ENCODE measurements around the gene ZCCHC13. TPM values are rescaled to one million over a fixed set of nuclear protein-coding genes. Genes with fewer than 3 reads are reported as not detected.

Gene ZCCHC13
- total and polyA plus RNA-seq, 8 donors = not detected

DNA sequence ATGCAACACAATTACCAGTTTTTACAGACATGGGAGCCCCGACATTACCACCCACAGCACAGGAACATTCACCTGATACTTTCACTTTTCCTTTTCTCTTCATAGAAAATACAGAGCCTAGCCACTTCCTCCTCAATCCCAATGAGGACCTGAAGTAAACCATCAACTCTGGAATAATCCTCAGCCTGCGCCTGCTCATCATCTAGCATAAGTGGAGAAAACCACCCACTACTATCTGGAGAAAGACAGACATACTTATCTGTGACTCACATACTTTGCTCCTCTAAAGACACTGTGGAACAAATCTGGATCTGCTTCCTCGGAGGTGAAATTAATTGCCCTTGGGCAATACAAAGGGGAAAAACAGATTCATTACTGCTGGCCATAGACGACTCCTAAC, 47.8 kb downstream of the ZCCHC13 start:
- TF ChIP-seq EP300 (IDR thresholded peaks at IDR 0.05) (no peak), POLR2AphosphoS5 (IDR thresholded peaks at IDR 0.05) (no peak), POLR2A (IDR thresholded peaks at IDR 0.05) (no peak)
- TF ChIP-seq, protein P1, sequence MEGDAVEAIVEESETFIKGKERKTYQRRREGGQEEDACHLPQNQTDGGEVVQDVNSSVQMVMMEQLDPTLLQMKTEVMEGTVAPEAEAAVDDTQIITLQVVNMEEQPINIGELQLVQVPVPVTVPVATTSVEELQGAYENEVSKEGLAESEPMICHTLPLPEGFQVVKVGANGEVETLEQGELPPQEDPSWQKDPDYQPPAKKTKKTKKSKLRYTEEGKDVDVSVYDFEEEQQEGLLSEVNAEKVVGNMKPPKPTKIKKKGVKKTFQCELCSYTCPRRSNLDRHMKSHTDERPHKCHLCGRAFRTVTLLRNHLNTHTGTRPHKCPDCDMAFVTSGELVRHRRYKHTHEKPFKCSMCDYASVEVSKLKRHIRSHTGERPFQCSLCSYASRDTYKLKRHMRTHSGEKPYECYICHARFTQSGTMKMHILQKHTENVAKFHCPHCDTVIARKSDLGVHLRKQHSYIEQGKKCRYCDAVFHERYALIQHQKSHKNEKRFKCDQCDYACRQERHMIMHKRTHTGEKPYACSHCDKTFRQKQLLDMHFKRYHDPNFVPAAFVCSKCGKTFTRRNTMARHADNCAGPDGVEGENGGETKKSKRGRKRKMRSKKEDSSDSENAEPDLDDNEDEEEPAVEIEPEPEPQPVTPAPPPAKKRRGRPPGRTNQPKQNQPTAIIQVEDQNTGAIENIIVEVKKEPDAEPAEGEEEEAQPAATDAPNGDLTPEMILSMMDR (IDR thresholded peaks at IDR 0.05) = no peak
- intact Hi-C loops (cut with DNase I; ENCODE audit: low total_unique reads) = no loop called here

GRCh38 chrX:74353984-74354383, 50.0 kb downstream of the ZCCHC13 start:
- TF ChIP-seq POLR2AphosphoS5 (IDR thresholded peaks at IDR 0.05) = no peak
- no peak for TF ChIP-seq EP300 (IDR thresholded peaks at IDR 0.05)
- no peak for TF ChIP-seq POLR2A (IDR thresholded peaks at IDR 0.05)
- TF ChIP-seq, protein P1 (IDR thresholded peaks at IDR 0.05) = no peak
- no peak overlapping the region for H3K27ac ChIP-seq
- 42 to 100% (median 56%) methylated on average over 1 of the region's 1 CpG; no CpG with 5 or more reads in 2 of the 5 donors for WGBS, 5 donors
- no peak for DNase-seq
- H3K27me3 ChIP-seq = peaks cover 0 to 5% (median 0%) of the 10 kb centered on the region in 3 donors
- H3K9me3 ChIP-seq = no peaks in the 10 kb centered on the region
- no peak overlapping the region for H3K4me3 ChIP-seq
- H3K4me1 ChIP-seq = no peaks in the 10 kb centered on the region
- H3K36me3 ChIP-seq = no peaks in the 10 kb centered on the region
- intact Hi-C loops (cut with DNase I; ENCODE audit: low total_unique reads) = no loop called here

More for the DNA sequence above, 47.8 kb downstream of the ZCCHC13 start:
- Histone ChIP-seq H3K36me3 (no peaks in the 10 kb centered on the region), H3K27me3 (peaks cover 0 to 9% (median under 1%) of the 10 kb centered on the region in 3 donors), H3K4me3 (no peak overlapping the region), H3K27ac (no peak overlapping the region), H3K4me1 (no peaks in the 10 kb centered on the region), H3K9me3 (no peaks in the 10 kb centered on the region)
- no peak for DNase-seq
- WGBS, 5 donors = 66 to 82% (median 70%) methylated on average over 4 of the region's 4 CpGs

Small RNAs within 50 kb of the gene (small RNA-seq; reads per million reads assigned to genes)
- gene AC004386.2 = 0 reads per million in 4 donors
- 13.0 to 33.1 (median 17.6) reads per million in 4 donors for gene MIR374A
- gene MIR545 = 0 to 1.1 (median 0.19) reads per million in 4 donors
- gene RF02119 = 0 reads per million in 4 donors
- 0 reads per million in 4 donors for gene RF02120
- gene RF02121 = 0 reads per million in 4 donors
- gene RF02122 = 0 reads per million in 4 donors
- gene RF02123 = 0 reads per million in 4 donors

Other genes with a start within 250 kb of the ZCCHC13 start
- gene SLC16A2, start 117.3 kb downstream of the ZCCHC13 start, total RNA-seq = 1 to 10 TPM in 2 of 5 donors, under 1 TPM in 2, not detected in 1; 0.29 to 4.4 (median 1.8) TPM
- 1 to 10 TPM; 2.3 to 3.8 (median 2.4) TPM for gene SLC16A2, start 117.3 kb downstream of the ZCCHC13 start, polyA plus RNA-seq